K562 (cell line): ENCODE results near the gene ZNF500. TPM values are rescaled to one million over a fixed set of nuclear protein-coding genes. Genes with fewer than 3 reads are reported as not detected.
A peak's percentile ranks its signal among the peaks of the same experiment; 100 is the strongest.

Experiments used
- ILF3 ChIP-seq: fragments of 450-650 bp; IDR thresholded peaks from 2 replicates; pipeline ENCODE4 v1.6.1; 2018; ENCODE audit warnings: antibody characterized with exemption, mild to moderate bottlenecking, moderate library complexity, borderline replicate concordance
- MGA ChIP-seq: fragments of 450-650 bp; IDR thresholded peaks from 2 replicates; pipeline ENCODE4 v1.6.1; 2016; ENCODE audit warnings: mild to moderate bottlenecking, moderate library complexity
- polyA plus RNA-seq, 8 experiments: library from polyadenylated mRNA; depleted of rRNA in 4 of 8; stranded (reverse) in 5 of 8; unstranded in 3 of 8; fragments of >200 nt; fragmentation: Nextera tagmentation in 2 of 8; fragmentation: Illumina TruSeq in 1 of 8; extraction: Ambion mirVana in 2 of 8; extraction: Trizol in 1 of 8; gene quantifications; 2 replicates each; pipeline versions ENCODE4 v1.2.1 to v1.2.3, GENCODE V29; 2011 to 2014; ENCODE audit warnings: inconsistent platforms in 1 of 8, missing spikeins in 1 of 8
- total RNA-seq, 7 experiments: library from RNA; depleted of rRNA in 6 of 7; stranded (reverse); fragments of >200 nt in 6 of 7; fragmentation: Illumina TruSeq in 2 of 7; extraction: Trizol in 2 of 7; gene quantifications; 2 replicates each; pipeline versions ENCODE4 v1.2.1 to v1.2.3, GENCODE V29; 2011 to 2021; ENCODE audit warnings: low replicate concordance in 1 of 7
- TF ChIP-seq, protein P1 (sequence below): sonication (generic); formaldehyde crosslinking; IDR thresholded peaks from 2 replicates; pipeline ENCODE4 v1.8.0; 2022; ENCODE audit warnings: missing genetic modification reagents, mild to moderate bottlenecking, moderate library complexity, borderline replicate concordance

ZNF500 gene
- total and polyA plus RNA-seq, 9 of the 15 experiments (the other 6 are each of a cell fraction or from before 2014, with no cell fraction given), result 0.80 to 20.8 (median 5.3) TPM

- TF ChIP-seq MGA, result peak; percentile 44
- TF ChIP-seq ILF3, result no peak
- TF ChIP-seq, protein P1, sequence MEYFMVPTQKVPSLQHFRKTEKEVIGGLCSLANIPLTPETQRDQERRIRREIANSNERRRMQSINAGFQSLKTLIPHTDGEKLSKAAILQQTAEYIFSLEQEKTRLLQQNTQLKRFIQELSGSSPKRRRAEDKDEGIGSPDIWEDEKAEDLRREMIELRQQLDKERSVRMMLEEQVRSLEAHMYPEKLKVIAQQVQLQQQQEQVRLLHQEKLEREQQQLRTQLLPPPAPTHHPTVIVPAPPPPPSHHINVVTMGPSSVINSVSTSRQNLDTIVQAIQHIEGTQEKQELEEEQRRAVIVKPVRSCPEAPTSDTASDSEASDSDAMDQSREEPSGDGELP (CRISPR knock-in tag), result peak; percentile 24; the same call in 1 of the 2 replicates
Observed at GRCh38 chr16:4788489-4788889, 21.5 kb upstream of the ZNF500 start (continued).
